HG02623 (cell line): ENCODE measurements around the gene MACC1.

Source experiments
- ATAC-seq: cut with Tn5 transposase; IDR thresholded peaks from one replicate; pipeline ENCODE4 v1.9.1; 2021; ENCODE audit warnings: moderate library complexity; ENCODE audit not compliant: unreplicated experiment

The MACC1 gene

DNA sequence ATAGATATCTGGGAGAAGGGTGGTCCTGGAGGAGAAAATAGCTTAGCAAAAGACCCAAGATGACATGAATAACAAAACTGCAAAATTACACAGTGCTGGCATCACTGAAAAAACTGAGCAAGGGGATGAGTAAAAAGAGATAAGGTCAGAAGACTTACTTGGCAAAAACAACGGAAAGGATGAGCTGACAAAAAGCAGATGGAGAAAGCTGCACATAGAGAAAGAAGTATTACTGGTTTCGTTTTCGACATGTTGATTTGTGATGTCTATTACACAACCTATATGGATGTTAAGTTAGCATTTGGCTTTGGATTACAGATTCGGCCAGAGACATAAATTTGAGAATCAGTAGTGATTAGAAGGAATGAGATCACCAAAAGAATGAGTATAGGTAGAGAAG, 132.1 kb downstream of the MACC1 start:
- no peak for ATAC-seq
